A549 (cell line): ENCODE results near the gene EPB41L4B. TPM values are rescaled to one million over a fixed set of nuclear protein-coding genes. Genes with fewer than 3 reads are reported as not detected.
A peak's percentile ranks its signal among the peaks of the same experiment; 100 is the strongest.

Experiments used
- ATAC-seq, 2 experiments: fragments of 200-7000 bp in 1 of 2; fragments of >200 bp in 1 of 2; cut with Nextera tagmentation in 1 of 2; cut with Tn5 transposase in 1 of 2; 3 replicates each; pipeline versions ENCODE4 v1.8.0 to v1.9.1; 2018 to 2020; ENCODE audit warnings: mild to moderate bottlenecking in 1 of 2, moderate library complexity in 1 of 2
- CTCF ChIA-PET: fragments of 300-600 bp; sonication (Branson Sonifier 250); formaldehyde crosslinking; extraction: SDS; loops from one replicate; lab custom pipeline; 2021; ENCODE audit warnings: antibody characterized with exemption, inconsistent platforms; lab: Yijun Ruan, JAX
- POLR2A ChIA-PET: fragments of 350-600 bp; formaldehyde crosslinking; extraction: SDS; loops from one replicate; lab custom pipeline; 2021; ENCODE audit warnings: antibody characterized with exemption, inconsistent platforms; lab: Yijun Ruan, JAX
- DNase-seq, 2 experiments: peaks; one replicate each; pipeline versions ENCODE4 v3.0.0 to v3.0.0-alpha.2; 2011 to 2016; ENCODE audit warnings: low read depth in 1 of 2, low spot score in 1 of 2
- FAIRE-seq: peaks from 2 replicates; lab custom pipeline; 2011; peaks lifted over from hg19 to GRCh38; lab: Jason Lieb, UNC
- H3K27ac ChIP-seq, 2 experiments: fragments of >200 bp; sonication (Bioruptor Twin); formaldehyde crosslinking; 3 replicates each; pipeline ENCODE4 v1.5.1; 2016 to 2017
- H3K4me1 ChIP-seq: fragments of >200 bp; sonication (Bioruptor Twin); formaldehyde crosslinking; 3 replicates; pipeline ENCODE4 v1.6.1; 2016
- H3K4me2 ChIP-seq: fragments of >200 bp; sonication (Bioruptor Twin); formaldehyde crosslinking; 3 replicates; pipeline ENCODE4 v1.6.1; 2016
- H3K4me3 ChIP-seq: fragments of >200 bp; sonication (Bioruptor Twin); formaldehyde crosslinking; 3 replicates; pipeline ENCODE4 v1.5.1; 2016
- H3K9me3 ChIP-seq: fragments of >200 bp; sonication (Bioruptor Twin); formaldehyde crosslinking; 3 replicates; pipeline ENCODE4 v1.6.1; 2016
- CEBPB ChIP-seq, 2 experiments: fragments of >200 bp in 1 of 2; sonication (Bioruptor Twin) in 1 of 2; formaldehyde crosslinking in 1 of 2; IDR thresholded peaks; 2 replicates each; pipeline ENCODE4 v1.6.1; 2012 to 2016
- EP300 ChIP-seq, 2 experiments: fragments of >200 bp; sonication (Bioruptor Twin); formaldehyde crosslinking; IDR thresholded peaks; 2 replicates in 1 of 2; 3 replicates in 1 of 2; pipeline ENCODE4 v1.6.1; 2016 to 2017
- HEYL ChIP-seq: fragments of 250-450 bp; sonication (Bioruptor Pico); IDR thresholded peaks from 2 replicates; pipeline ENCODE4 v1.8.0; 2021; ENCODE audit warnings: mild to moderate bottlenecking, moderate library complexity
- HOXB5 ChIP-seq: fragments of 250-450 bp; sonication (Bioruptor Pico); IDR thresholded peaks from 2 replicates; pipeline ENCODE4 v1.5.0; 2020; ENCODE audit warnings: mild to moderate bottlenecking, moderate library complexity
- JUN ChIP-seq, 2 experiments: fragments of >200 bp; sonication (Bioruptor Twin); formaldehyde crosslinking; IDR thresholded peaks; 2 replicates in 1 of 2; 3 replicates in 1 of 2; pipeline ENCODE4 v1.6.1; 2016 to 2017
- JUNB ChIP-seq: fragments of >200 bp; sonication (Bioruptor Twin); formaldehyde crosslinking; IDR thresholded peaks from 2 replicates; pipeline ENCODE4 v1.6.1; 2016
- NFE2L2 ChIP-seq: fragments of 150-350 bp; conservative IDR thresholded peaks from 2 replicates; pipeline ENCODE4 v1.6.1; 2014; ENCODE audit warnings: low read length
- POLR2A ChIP-seq: IDR thresholded peaks from 2 replicates; pipeline ENCODE4 v1.6.1; 2012; ENCODE audit warnings: mild to moderate bottlenecking, low read length
- RAD21 ChIP-seq, 2 experiments: fragments of >200 bp in 1 of 2; sonication (Bioruptor Twin) in 1 of 2; formaldehyde crosslinking in 1 of 2; IDR thresholded peaks in 1 of 2; conservative IDR thresholded peaks in 1 of 2; 2 replicates in 1 of 2; 3 replicates in 1 of 2; pipeline ENCODE4 v1.6.1; 2012 to 2018; ENCODE audit warnings: inconsistent platforms in 1 of 2
- RFX5 ChIP-seq: fragments of 450-650 bp; IDR thresholded peaks from 2 replicates; pipeline ENCODE4 v1.7.1; 2014; ENCODE audit warnings: antibody characterized with exemption, mild to moderate bottlenecking, moderate library complexity
- RNF2 ChIP-seq: fragments of 200-600 bp; sonication (generic); IDR thresholded peaks from 2 replicates; pipeline ENCODE4 v1.6.1; 2016; ENCODE audit warnings: low read depth, mild to moderate bottlenecking, antibody characterized with exemption, moderate library complexity, borderline replicate concordance
- SMC3 ChIP-seq: fragments of >200 bp; sonication (Bioruptor Twin); formaldehyde crosslinking; IDR thresholded peaks from 3 replicates; pipeline ENCODE4 v1.6.1; 2018; ENCODE audit warnings: inconsistent platforms
- ZFP36 ChIP-seq: fragments of 450-650 bp; IDR thresholded peaks from 2 replicates; pipeline ENCODE4 v1.6.1; 2014; ENCODE audit warnings: borderline replicate concordance; ENCODE audit not compliant: partially characterized antibody
- ZNF302 ChIP-seq: fragments of 250-450 bp; sonication (Bioruptor Pico); IDR thresholded peaks from 2 replicates; pipeline ENCODE4 v1.9.0; 2021; ENCODE audit warnings: inconsistent platforms, mild to moderate bottlenecking, moderate library complexity
- WGBS: methylation state at CpG from one replicate; pipeline ENCODE4 v1.1.6; 2017; ENCODE audit errors: missing lambda C conversion rate; 5-methylcytosine and 5-hydroxymethylcytosine counted together
- polyA plus RNA-seq, 4 experiments: library from polyadenylated mRNA; depleted of rRNA in 3 of 4; stranded (reverse); fragments of >200 nt; fragmentation: RNase III in 1 of 4; extraction: RNeasy Plus Mini Kit Qiagen cat#74134 plus additional on column Dnase treatment in 1 of 4; gene quantifications; 2 replicates in 3 of 4; 3 replicates in 1 of 4; pipeline ENCODE4 v1.2.3, GENCODE V29; 2011 to 2017
- TF ChIP-seq, protein P1 (sequence below): fragments of >200 bp; sonication (Bioruptor Twin); formaldehyde crosslinking; IDR thresholded peaks from 3 replicates; pipeline ENCODE4 v1.5.1; 2016
- TF ChIP-seq, protein P2 (sequence below): IDR thresholded peaks from 2 replicates; pipeline ENCODE4 v1.6.1; 2012

Gene EPB41L4B
- polyA plus RNA-seq, 2 of the 4 experiments (the other 2 are of a cell fraction): 7.9 to 22.0 TPM

DNA sequence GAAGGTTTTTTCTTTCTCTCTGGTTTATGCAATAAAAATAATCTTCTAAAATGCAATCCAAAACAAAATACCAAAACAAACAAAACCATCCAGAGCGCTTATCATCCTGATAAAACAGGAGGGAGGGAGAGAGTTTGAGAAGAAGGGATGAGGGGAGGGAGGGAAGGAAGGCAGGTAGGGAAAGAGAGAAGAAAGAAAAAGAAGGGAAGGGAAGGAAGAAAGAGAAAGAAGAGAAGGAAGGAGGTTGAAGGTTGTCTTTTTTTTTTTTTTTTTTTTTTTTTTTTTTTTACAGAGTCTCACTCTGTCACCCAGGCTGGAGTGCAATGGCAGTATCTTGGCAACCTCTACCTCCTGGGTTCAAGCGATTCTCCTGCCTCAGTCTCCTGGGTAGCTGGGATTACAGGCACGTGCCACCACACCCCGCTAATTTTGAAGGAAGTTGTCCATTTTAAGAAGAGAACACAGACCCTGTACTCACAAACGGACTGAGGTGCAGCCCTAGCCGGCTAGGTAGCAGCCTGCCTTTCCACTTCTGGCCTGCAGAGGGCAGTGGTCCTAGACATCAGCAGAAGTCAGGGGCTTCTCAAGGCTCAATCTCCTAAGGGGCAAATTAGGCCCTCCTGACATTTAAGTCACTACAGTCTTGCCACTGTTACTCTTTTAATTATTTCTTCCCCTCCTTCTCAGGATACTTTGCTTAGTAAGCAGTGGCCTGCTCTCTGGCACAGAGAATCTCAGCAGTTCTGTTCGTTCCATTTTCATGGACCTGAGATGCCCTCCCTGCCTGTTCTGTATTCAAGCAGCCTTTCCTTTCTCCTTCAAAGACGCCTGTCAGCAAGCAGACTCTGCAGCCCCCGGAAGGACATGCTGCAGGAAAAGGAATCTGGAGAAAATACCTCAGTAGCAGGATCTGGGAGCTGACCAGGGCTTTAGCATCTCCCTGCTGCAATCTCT lies 76.4 kb downstream of the EPB41L4B start:
- peak; percentile 64 to 75 for TF ChIP-seq RAD21 (conservative IDR thresholded peaks at IDR 0.05 in 1 of 2, IDR thresholded peaks at IDR 0.05 in 1 of 2)
- TF ChIP-seq, protein P1, sequence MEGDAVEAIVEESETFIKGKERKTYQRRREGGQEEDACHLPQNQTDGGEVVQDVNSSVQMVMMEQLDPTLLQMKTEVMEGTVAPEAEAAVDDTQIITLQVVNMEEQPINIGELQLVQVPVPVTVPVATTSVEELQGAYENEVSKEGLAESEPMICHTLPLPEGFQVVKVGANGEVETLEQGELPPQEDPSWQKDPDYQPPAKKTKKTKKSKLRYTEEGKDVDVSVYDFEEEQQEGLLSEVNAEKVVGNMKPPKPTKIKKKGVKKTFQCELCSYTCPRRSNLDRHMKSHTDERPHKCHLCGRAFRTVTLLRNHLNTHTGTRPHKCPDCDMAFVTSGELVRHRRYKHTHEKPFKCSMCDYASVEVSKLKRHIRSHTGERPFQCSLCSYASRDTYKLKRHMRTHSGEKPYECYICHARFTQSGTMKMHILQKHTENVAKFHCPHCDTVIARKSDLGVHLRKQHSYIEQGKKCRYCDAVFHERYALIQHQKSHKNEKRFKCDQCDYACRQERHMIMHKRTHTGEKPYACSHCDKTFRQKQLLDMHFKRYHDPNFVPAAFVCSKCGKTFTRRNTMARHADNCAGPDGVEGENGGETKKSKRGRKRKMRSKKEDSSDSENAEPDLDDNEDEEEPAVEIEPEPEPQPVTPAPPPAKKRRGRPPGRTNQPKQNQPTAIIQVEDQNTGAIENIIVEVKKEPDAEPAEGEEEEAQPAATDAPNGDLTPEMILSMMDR: peak; percentile 84
- no peak for TF ChIP-seq RFX5
- peak; percentile 82 for TF ChIP-seq SMC3
- TF ChIP-seq CEBPB (IDR thresholded peaks at IDR 0.05): no peak
- TF ChIP-seq ZNF302 (CRISPR knock-in tag): no peak
- no peaks in the 10 kb centered on the region for H3K9me3 ChIP-seq
- no peak overlapping the region for H3K4me3 ChIP-seq
- peak; percentile 91 to 96 for ATAC-seq
- peaks cover 20% of the 10 kb centered on the region for H3K4me1 ChIP-seq
- CTCF ChIA-PET: interaction anchor here (0.6 to 3.9 kb wide), 40 partner anchors 8 to 255 kb away, joined by 3 to 58 read pairs (median 4); partner anchors contain the start of gene EPB41L4B
- 23% methylated on average over 9 of the region's 9 CpGs for WGBS
- peak overlapping the region; percentile 50 for H3K4me2 ChIP-seq
- DNase-seq: peak; percentile 62 to 72
- peak; percentile 43 for FAIRE-seq
- peak overlapping the region in 1 of 2 experiments; percentile 40; a peak in 1 of 6 replicates for H3K27ac ChIP-seq
- POLR2A ChIA-PET: no interaction called here

DNA sequence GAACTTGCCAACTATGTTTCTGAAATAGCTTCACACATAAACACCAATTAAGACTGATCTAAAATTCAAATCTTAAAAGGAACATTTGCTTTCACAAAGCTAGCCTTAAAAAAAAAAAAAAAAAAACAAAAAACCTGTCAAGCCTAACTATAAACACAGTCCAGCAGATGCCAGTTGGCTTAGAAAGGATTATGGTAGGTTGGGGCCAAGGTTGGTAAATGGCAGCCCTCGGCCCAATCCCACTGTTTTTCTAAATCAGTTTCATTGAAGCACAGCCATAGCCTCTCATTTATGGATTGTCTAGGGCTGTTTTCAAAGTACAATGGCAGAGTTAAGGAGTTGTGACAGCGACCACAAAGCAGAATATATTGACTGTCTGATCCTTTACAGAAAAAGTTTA lies 78.1 kb downstream of the EPB41L4B start:
- H3K9me3 ChIP-seq: no peaks in the 10 kb centered on the region
- peaks cover 16% of the 10 kb centered on the region for H3K4me1 ChIP-seq
- CTCF ChIA-PET: interaction anchor here (1.0 to 3.9 kb wide), 9 partner anchors 10 to 159 kb away, joined by 3 to 58 read pairs (median 8); partner anchors contain the start of gene EPB41L4B
- no peak overlapping the region for H3K4me2 ChIP-seq
- no peak overlapping the region for H3K4me3 ChIP-seq
- 87% methylated on average over 2 of the region's 2 CpGs for WGBS
- no peak overlapping the region for H3K27ac ChIP-seq
- ATAC-seq: no peak
- no peak for FAIRE-seq
- POLR2A ChIA-PET: interaction anchor here (0.6 kb wide), 1 partner anchor 63 kb away, joined by 3 read pairs; no protein-coding TSS in a partner anchor
- DNase-seq: no peak
- no peak for TF ChIP-seq EP300 (IDR thresholded peaks at IDR 0.05)
- no peak for TF ChIP-seq RAD21 (conservative IDR thresholded peaks at IDR 0.05 in 1 of 2, IDR thresholded peaks at IDR 0.05 in 1 of 2)
- no peak for TF ChIP-seq ZFP36
- TF ChIP-seq HOXB5 (CRISPR knock-in tag): no peak
- TF ChIP-seq SMC3: no peak
- TF ChIP-seq JUNB: no peak
- TF ChIP-seq RNF2: no peak
- TF ChIP-seq, protein P2, sequence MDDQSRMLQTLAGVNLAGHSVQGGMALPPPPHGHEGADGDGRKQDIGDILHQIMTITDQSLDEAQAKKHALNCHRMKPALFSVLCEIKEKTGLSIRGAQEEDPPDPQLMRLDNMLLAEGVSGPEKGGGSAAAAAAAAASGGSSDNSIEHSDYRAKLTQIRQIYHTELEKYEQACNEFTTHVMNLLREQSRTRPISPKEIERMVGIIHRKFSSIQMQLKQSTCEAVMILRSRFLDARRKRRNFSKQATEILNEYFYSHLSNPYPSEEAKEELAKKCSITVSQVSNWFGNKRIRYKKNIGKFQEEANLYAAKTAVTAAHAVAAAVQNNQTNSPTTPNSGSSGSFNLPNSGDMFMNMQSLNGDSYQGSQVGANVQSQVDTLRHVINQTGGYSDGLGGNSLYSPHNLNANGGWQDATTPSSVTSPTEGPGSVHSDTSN: no peak
- no peak for TF ChIP-seq NFE2L2
- TF ChIP-seq ZNF302 (CRISPR knock-in tag): no peak
- TF ChIP-seq HEYL (CRISPR knock-in tag): no peak

DNA sequence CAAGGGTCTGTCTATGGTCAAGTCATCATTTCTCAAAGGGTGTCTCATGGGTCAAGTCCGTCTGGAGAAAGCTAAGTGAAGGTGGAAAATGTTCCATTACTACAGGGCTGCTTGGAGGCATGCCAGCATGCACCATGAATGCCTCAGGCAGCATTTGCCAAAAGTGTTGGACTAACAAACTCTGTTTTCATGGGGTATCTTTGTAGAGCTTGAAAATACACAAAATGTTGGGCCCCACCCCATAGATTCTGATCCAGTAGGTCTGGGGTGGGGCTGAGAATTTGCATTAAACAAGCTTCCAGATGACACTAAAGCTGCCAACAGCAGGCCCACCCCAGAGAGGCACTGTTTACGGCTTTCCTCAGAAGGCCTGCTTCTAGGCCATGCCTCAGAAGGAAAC lies 78.8 kb downstream of the EPB41L4B start:
- ChIA-PET POLR2A (interaction anchor here (0.6 kb wide), 1 partner anchor 64 kb away, joined by 3 read pairs; no protein-coding TSS in a partner anchor), CTCF (interaction anchor here (0.6 to 3.9 kb wide), 6 partner anchors 15 to 158 kb away, joined by 3 to 58 read pairs (median 6); no protein-coding TSS in a partner anchor)
- FAIRE-seq (no peak), DNase-seq (no peak), ATAC-seq (no peak)
- Histone ChIP-seq H3K4me2 (no peak overlapping the region), H3K27ac (no peak overlapping the region), H3K4me3 (no peak overlapping the region), H3K9me3 (no peaks in the 10 kb centered on the region), H3K4me1 (peaks cover 9% of the 10 kb centered on the region; the same call in 2 of the 3 replicates)
- 73% methylated on average over 2 of the region's 2 CpGs for WGBS
- TF ChIP-seq JUN (IDR thresholded peaks at IDR 0.05) (no peak), POLR2A (no peak), EP300 (IDR thresholded peaks at IDR 0.05) (no peak)
